Lung (tissue), 13 donors: ENCODE results near the gene RXFP4. TPM values are rescaled to one million over a fixed set of nuclear protein-coding genes. Genes with fewer than 3 reads are reported as not detected.
A peak's percentile ranks its signal among the peaks of the same experiment; 100 is the strongest.

Experiments
- ATAC-seq: fragments of 200-7000 bp; cut with Tn5 transposase; one replicate; pipeline ENCODE4 v1.9.1; 2020; ENCODE audit warnings: moderate number of reproducible peaks; ENCODE audit not compliant: insufficient read depth, low FRiP score
- DNase-seq, 3 donors: peaks; one replicate each; pipeline ENCODE4 v3.0.0-alpha.2; 2013 to 2017
- H3K27ac ChIP-seq, 2 donors: one replicate each; pipeline ENCODE4 v1.5.1; 2013; ENCODE audit warnings: mild to moderate bottlenecking in 2 of 2, moderate library complexity in 2 of 2, control low read depth in 1 of 2, inconsistent platforms in 1 of 2, low read depth in 1 of 2, low read length in 1 of 2
- H3K27me3 ChIP-seq, 3 donors: one replicate each; pipeline ENCODE4 v1.5.1; 2013; ENCODE audit warnings: low read length in 2 of 3; ENCODE audit not compliant: control insufficient read depth in 3 of 3, insufficient read depth in 3 of 3
- H3K36me3 ChIP-seq, 4 donors: one replicate each; pipeline ENCODE4 v1.5.1; 2013; ENCODE audit warnings: low read length in 4 of 4, mild to moderate bottlenecking in 1 of 4, moderate library complexity in 1 of 4; ENCODE audit not compliant: control insufficient read depth in 4 of 4, insufficient read depth in 4 of 4
- H3K4me1 ChIP-seq, 5 donors: one replicate each; pipeline ENCODE4 v1.5.1; 2013; ENCODE audit warnings: low read length in 5 of 5, mild to moderate bottlenecking in 2 of 5, moderate library complexity in 1 of 5; ENCODE audit not compliant: control insufficient read depth in 5 of 5, insufficient read depth in 5 of 5
- H3K4me3 ChIP-seq: one replicate; pipeline ENCODE4 v1.5.1; 2013; ENCODE audit warnings: mild to moderate bottlenecking, control low read depth, moderate library complexity
- H3K9ac ChIP-seq, 2 donors: one replicate each; pipeline ENCODE4 v1.5.1; 2013; ENCODE audit warnings: low read length in 2 of 2, control low read depth in 1 of 2; ENCODE audit not compliant: insufficient read depth in 1 of 2
- H3K9me3 ChIP-seq, 4 donors: one replicate each; pipeline ENCODE4 v1.5.1; 2013; ENCODE audit warnings: low read length in 3 of 4, mild to moderate bottlenecking in 1 of 4, moderate library complexity in 1 of 4; ENCODE audit not compliant: control insufficient read depth in 4 of 4, insufficient read depth in 3 of 4
- CTCF ChIP-seq: IDR thresholded peaks from 2 replicates; pipeline ENCODE4 v1.5.1; 2012; ENCODE audit warnings: mild to moderate bottlenecking; ENCODE audit errors: control extremely low read depth, extremely low read depth
- WGBS, 2 donors: extraction: QIAGEN DNeasy Blood & Tissue Kit; methylation state at CpG; one replicate each; pipeline ENCODE4 v1.1.7; 2013; 5-methylcytosine and 5-hydroxymethylcytosine counted together
- polyA plus RNA-seq, 2 donors: library from polyadenylated mRNA; stranded (reverse); fragments of 200-250 nt; gene quantifications; one replicate each; pipeline ENCODE4 v1.2.1, GENCODE V29; 2013
- small RNA-seq: library from RNA; depleted of rRNA; stranded (forward); fragments of <200 nt; gene quantifications from one replicate; pipeline ENCODE3, GENCODE V24; 2014; ENCODE audit warnings: low replicate concordance
- total RNA-seq, 2 donors: library from RNA; depleted of rRNA in 1 of 2; stranded (reverse); fragments of >200 nt in 1 of 2; gene quantifications; one replicate each; pipeline ENCODE4 v1.2.1, GENCODE V29; 2014 to 2021
- donor health status: control.
- donor health status: control.
- donor health status: Bipolar disorder and iron deficiency.
- donor health status: healthy.
- donor health status: DM: yes; HTN: yes; CAD: no.

The RXFP4 gene
- total and polyA plus RNA-seq, 4 donors, result 0.05 to 0.20 TPM; not detected in 2

GRCh38 chr1:155989242-155990004, 48.0 kb downstream of the RXFP4 start:
- H3K27ac ChIP-seq, result peak overlapping the region in 1 of 2 donors; percentile 75
- peak overlapping the region; percentile 35 for H3K4me3 ChIP-seq
- whole genome bisulfite sequencing, 2 donors, result 23 to 27% methylated on average over 8 to 9 of the region's 9 CpGs
- no peaks in the 10 kb centered on the region for H3K9me3 ChIP-seq
- peak; percentile 98 for TF ChIP-seq CTCF
- DNase-seq (peak; percentile 86 to 87 (median 87)), ATAC-seq (peak; percentile 93)
- H3K4me1 ChIP-seq, result peaks cover 0 to 6% (median 5%) of the 10 kb centered on the region in 5 donors
- H3K36me3 ChIP-seq, result no peaks in the 10 kb centered on the region
- peak overlapping the region in 1 of 2 donors; percentile 64 for H3K9ac ChIP-seq
- no peaks in the 10 kb centered on the region for H3K27me3 ChIP-seq

DNA sequence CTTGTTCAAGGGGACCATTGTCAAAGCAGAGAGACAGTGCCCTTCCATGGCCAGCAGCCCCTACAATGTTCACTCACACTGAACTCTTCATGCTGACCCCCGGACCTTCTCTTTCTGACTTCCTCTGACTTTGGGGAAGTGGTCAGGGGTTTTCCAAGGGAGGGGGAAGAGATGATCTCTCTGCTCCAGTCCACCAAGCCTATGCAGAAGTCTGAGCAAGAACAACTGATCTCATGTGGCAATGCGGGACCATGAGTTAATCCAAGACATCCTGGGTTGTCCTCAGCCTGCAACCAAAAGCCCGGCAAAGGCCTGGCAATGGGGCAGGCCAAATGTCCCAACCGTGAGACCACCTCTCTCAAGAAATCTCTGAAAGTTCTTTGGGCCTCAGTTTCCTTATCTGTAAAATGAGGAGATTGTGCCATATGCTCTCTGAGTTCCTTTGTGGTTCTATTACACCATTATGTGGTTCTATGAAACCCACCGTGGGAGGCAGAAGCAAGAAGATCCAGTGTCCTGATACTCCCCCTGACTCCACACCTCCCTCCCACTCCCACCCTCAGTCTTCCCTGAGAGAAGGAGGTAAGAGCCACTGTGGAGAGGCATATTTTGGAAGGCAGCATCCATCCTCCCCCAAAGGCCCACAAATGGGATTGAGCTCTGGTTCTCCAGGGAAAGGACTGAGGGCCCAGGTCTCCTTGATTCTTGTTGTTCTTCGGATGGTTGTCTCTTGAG, 48.7 kb downstream of the RXFP4 start:
- TF ChIP-seq CTCF, result no peak
- peak overlapping the region in 1 of 2 donors; percentile 27 for H3K27ac ChIP-seq
- DNase-seq, result no peak
- peak; percentile 16 for ATAC-seq
- whole genome bisulfite sequencing, 2 donors, result 45 to 71% methylated on average over 6 of the region's 6 CpGs
- no peak overlapping the region for H3K9ac ChIP-seq
- no peaks in the 10 kb centered on the region for H3K9me3 ChIP-seq
- no peaks in the 10 kb centered on the region for H3K36me3 ChIP-seq
- H3K4me1 ChIP-seq, result peaks cover 0 to 6% (median 5%) of the 10 kb centered on the region in 5 donors
- H3K4me3 ChIP-seq, result no peak overlapping the region
- H3K27me3 ChIP-seq, result no peaks in the 10 kb centered on the region

Small RNA genes within 50 kb of the gene (small RNA-seq; reads per million reads assigned to genes)
- gene MIR6738 (not detected), gene RF00015 (not detected), gene SCARNA4 (not detected), gene SNORA80E (31.5 reads per million, percentile 97 among the genes with 10 or more reads in this experiment)

Other genes starting within 250 kb of the RXFP4 start
- gene GON4L, start 84.4 kb upstream of the RXFP4 start, total RNA-seq, result 10 to 100 TPM; 46.1 to 61.4 TPM
- gene GON4L, start 84.4 kb upstream of the RXFP4 start, polyA plus RNA-seq, result 10 to 100 TPM; 16.2 to 18.6 TPM
- 10 to 100 TPM in 1 of 2 donors, 1 to 10 TPM in 1; 9.0 to 22.4 TPM for gene SYT11, start 82.1 kb upstream of the RXFP4 start, total RNA-seq
- 1 to 10 TPM in 1 of 2 donors, under 1 TPM in 1; 0.91 to 7.3 TPM for gene SYT11, start 82.1 kb upstream of the RXFP4 start, polyA plus RNA-seq
- 10 to 100 TPM; 43.6 to 58.2 TPM for gene RIT1, start 30.3 kb upstream of the RXFP4 start, total RNA-seq
- gene RIT1, start 30.3 kb upstream of the RXFP4 start, polyA plus RNA-seq, result 10 to 100 TPM; 15.8 to 41.4 TPM
- 10 to 100 TPM; 35.0 to 63.1 TPM for gene KHDC4, start 7.2 kb upstream of the RXFP4 start, total RNA-seq
- 10 to 100 TPM; 15.4 to 34.2 TPM for gene KHDC4, start 7.2 kb upstream of the RXFP4 start, polyA plus RNA-seq
- gene ARHGEF2, start 36.9 kb downstream of the RXFP4 start, total RNA-seq, result 100 to 1,000 TPM; 148 to 289 TPM
- gene ARHGEF2, start 36.9 kb downstream of the RXFP4 start, polyA plus RNA-seq, result 10 to 100 TPM; 72.0 to 91.4 TPM
- 100 to 1,000 TPM; 281 to 289 TPM for gene SSR2, start 79.3 kb downstream of the RXFP4 start, total RNA-seq
- 100 to 1,000 TPM; 294 to 467 TPM for gene SSR2, start 79.3 kb downstream of the RXFP4 start, polyA plus RNA-seq
- 10 to 100 TPM; 25.0 to 27.2 TPM for gene UBQLN4, start 112.2 kb downstream of the RXFP4 start, total RNA-seq
- gene UBQLN4, start 112.2 kb downstream of the RXFP4 start, polyA plus RNA-seq, result 10 to 100 TPM; 16.2 to 20.8 TPM
- gene LAMTOR2, start 113.1 kb downstream of the RXFP4 start, total RNA-seq, result 10 to 100 TPM; 71.2 to 71.5 TPM
- 100 to 1,000 TPM; 135 to 143 TPM for gene LAMTOR2, start 113.1 kb downstream of the RXFP4 start, polyA plus RNA-seq
- gene RAB25, start 119.5 kb downstream of the RXFP4 start, total RNA-seq, result 10 to 100 TPM; 62.7 to 75.2 TPM
- gene RAB25, start 119.5 kb downstream of the RXFP4 start, polyA plus RNA-seq, result 100 to 1,000 TPM in 1 of 2 donors, 10 to 100 TPM in 1; 99.2 to 156 TPM
- 1 to 10 TPM; 1.1 to 8.1 TPM for gene MEX3A, start 140.8 kb downstream of the RXFP4 start, total RNA-seq
- gene MEX3A, start 140.8 kb downstream of the RXFP4 start, polyA plus RNA-seq, result under 1 TPM; 0.26 to 1.00 TPM
- 100 to 1,000 TPM; 182 to 547 TPM for gene LMNA, start 173.1 kb downstream of the RXFP4 start, total RNA-seq
- 100 to 1,000 TPM; 163 to 205 TPM for gene LMNA, start 173.1 kb downstream of the RXFP4 start, polyA plus RNA-seq
- gene SEMA4A, start 211.9 kb downstream of the RXFP4 start, total RNA-seq, result 10 to 100 TPM; 22.7 to 46.9 TPM
- gene SEMA4A, start 211.9 kb downstream of the RXFP4 start, polyA plus RNA-seq, result 10 to 100 TPM; 26.9 to 54.9 TPM